ENCODE measurements around the gene RCVRN.

The RCVRN gene

GRCh38 chr17:9905078-9905415 lies at the start of gene RCVRN:
Gene RCVRN, minus strand, starts transcription at chr17:9905271. Its CDS starts 91 bp downstream, at chr17:9905180.
- H3K4me3 ChIP-seq (ENCODE audit: low read depth, low read length): no peak within 1 kb of the TSS
- no peak for DNase-seq (ENCODE audit: low read depth)
- no peak for TF ChIP-seq CTCF (IDR thresholded peaks at IDR 0.05; ENCODE audit: insufficient read depth, low read depth, low read length, missing control alignments)

- DNase-seq (ENCODE audit: low read depth): no peak
- TF ChIP-seq CTCF (IDR thresholded peaks at IDR 0.05; ENCODE audit: insufficient read depth, low read depth, low read length, missing control alignments): no peak
- no peak overlapping the region for H3K4me3 ChIP-seq (ENCODE audit: low read depth, low read length)
Measured at GRCh38 chr17:9953492-9953891, 48.4 kb upstream of the RCVRN start.

- no peak overlapping the region for H3K4me3 ChIP-seq (ENCODE audit: low read depth, low read length)
- no peak for TF ChIP-seq CTCF (IDR thresholded peaks at IDR 0.05; ENCODE audit: insufficient read depth, low read depth, low read length, missing control alignments)
- no peak for DNase-seq (ENCODE audit: low read depth)
Measured at GRCh38 chr17:9951803-9952202, 46.7 kb upstream of the RCVRN start.

GRCh38 chr17:9948928-9949327 lies 43.9 kb upstream of the RCVRN start:
- TF ChIP-seq CTCF (IDR thresholded peaks at IDR 0.05; ENCODE audit: insufficient read depth, low read depth, low read length, missing control alignments): no peak
- no peak overlapping the region for H3K4me3 ChIP-seq (ENCODE audit: low read depth, low read length)
- no peak for DNase-seq (ENCODE audit: low read depth)

GRCh38 chr17:9944704-9945103 lies 39.6 kb upstream of the RCVRN start:
- no peak overlapping the region for H3K4me3 ChIP-seq (ENCODE audit: low read depth, low read length)
- no peak for TF ChIP-seq CTCF (IDR thresholded peaks at IDR 0.05; ENCODE audit: insufficient read depth, low read depth, low read length, missing control alignments)
- no peak for DNase-seq (ENCODE audit: low read depth)

GRCh38 chr17:9943343-9943742 lies 38.3 kb upstream of the RCVRN start:
- no peak overlapping the region for H3K4me3 ChIP-seq (ENCODE audit: low read depth, low read length)
- DNase-seq (ENCODE audit: low read depth): no peak
- no peak for TF ChIP-seq CTCF (IDR thresholded peaks at IDR 0.05; ENCODE audit: insufficient read depth, low read depth, low read length, missing control alignments)

- TF ChIP-seq CTCF (IDR thresholded peaks at IDR 0.05; ENCODE audit: insufficient read depth, low read depth, low read length, missing control alignments): no peak
- DNase-seq (ENCODE audit: low read depth): no peak
- H3K4me3 ChIP-seq (ENCODE audit: low read depth, low read length): no peak overlapping the region
Measured at GRCh38 chr17:9942885-9943284, 37.8 kb upstream of the RCVRN start.
